Activated CD4-positive, CD25-positive, alpha-beta regulatory T cell (primary cell): ENCODE results near the gene NCOA6.
A peak's percentile ranks its signal among the peaks of the same experiment; 100 is the strongest.
"Not testable (repeated sequence)": the region's sequence is repeated elsewhere in the genome, so short reads cannot be mapped to it uniquely, and the experiment has no call there.

ENCODE experiments used
- DNase-seq, 4 experiments: peaks; one replicate each; lab custom pipeline; 2025; lab: John Stamatoyannopoulos, UW

The NCOA6 gene

DNA sequence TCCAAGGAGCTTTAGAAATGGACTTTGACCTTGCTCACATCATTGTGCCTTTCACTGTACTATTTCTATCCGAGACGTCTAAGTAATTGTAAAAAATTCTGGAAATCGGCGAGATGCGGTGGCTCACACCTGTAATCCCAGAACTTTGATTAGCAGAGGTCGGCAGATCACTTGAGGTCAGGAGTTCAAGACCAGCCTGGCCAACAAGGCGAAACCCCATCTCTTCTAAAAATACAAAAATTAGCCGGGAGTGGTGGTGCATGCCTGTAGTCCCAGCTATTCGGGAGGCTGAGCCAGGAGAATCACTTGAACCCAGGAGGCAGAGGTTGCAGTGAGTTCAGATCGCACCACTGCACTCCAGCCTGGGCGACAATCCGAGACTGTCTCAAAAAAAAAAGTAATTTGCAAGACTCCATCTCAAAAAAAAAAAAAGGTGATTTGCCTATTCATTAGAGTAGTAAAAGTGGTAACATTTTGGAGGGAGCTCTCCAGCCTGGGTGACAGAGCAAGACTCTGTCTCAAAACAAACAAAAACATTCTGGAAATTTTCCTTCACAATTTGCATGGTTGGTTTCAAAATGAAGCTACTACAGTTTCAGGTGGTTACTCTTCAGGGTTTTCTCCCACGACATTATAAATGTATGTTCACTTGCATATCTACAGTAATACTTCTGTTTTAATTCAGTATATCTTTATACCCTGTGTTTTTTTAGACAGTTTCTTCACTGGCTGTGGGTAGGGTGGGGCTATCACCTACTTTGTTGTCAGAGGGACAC is 106.0 kb downstream of the NCOA6 start:
- not testable (repeated sequence) for DNase-seq

DNA sequence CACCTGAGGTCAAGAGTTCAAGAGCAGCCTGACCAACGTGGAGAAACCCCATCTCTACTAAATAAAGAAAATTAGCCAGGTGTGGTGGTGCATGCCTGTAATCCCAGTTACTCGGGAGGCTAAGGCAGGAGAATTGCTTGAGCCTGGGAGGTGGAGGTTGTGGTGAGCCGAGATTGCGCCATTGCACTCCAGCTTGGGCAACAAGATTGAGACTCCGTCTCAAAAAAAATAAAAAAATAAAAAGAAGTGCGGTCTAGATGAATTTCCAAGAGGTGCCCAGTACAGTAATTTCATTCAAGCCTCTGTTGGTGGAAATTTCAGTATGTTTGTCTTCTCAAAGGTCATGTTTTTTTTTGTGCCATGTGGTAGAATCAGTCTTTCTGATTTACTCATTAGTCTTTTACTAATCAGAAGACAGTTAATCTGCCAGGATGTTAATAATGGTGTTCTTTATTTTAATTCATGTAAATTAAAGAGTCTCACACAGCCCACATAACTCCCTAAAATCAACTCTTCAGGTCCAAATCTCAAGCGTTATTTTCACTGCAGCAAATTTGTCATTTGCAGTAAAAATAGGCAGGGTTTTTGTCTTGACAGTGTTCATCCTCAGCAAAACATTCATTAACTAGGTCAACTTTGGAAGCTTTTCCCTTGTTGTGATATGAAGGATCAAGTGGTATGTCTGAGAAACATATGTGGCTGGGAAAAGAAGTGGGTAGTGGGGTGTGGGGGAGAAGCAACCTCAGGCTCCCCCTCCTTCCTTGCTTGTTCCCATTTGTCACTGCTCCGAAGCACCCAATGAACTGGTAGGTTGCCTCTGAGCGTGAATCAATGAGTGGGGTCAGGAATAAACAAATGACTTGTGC is 108.0 kb downstream of the NCOA6 start:
- no peak for DNase-seq

DNA sequence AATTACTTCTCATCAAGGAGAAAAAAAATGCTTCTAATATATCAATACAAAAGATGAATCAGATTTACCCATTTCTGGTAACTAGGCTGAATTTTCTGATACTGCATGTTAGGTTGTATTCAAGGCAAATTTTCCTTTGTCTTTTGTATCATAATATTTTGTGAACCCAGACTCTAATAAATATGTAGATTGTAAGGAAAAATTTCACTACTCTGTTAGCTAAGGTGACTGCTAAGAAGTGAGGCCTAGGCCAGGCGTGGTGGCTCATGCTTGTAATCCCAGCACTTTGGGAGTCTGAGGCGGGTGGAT is 108.6 kb downstream of the NCOA6 start:
- DNase-seq, result no peak

DNA sequence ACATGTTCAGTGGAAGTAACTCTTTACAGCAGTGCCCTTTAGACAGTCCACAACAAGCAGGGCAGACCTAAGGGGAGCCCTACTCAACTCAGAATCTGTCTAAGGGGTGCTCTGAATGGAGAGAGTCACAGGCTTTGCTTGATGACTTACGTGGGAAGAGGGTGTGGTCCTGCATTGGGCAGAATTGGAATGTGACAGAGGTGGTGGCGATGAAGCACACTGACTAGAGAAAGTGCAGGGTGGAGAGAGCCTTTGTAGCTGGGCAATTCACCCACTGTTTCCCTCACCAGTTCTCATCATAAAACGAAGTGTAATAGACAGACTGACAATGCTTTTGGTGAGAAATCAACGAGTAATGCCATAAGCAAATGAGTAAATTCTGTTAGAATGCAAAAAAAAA is 110.1 kb downstream of the NCOA6 start:
- no peak for DNase-seq

DNA sequence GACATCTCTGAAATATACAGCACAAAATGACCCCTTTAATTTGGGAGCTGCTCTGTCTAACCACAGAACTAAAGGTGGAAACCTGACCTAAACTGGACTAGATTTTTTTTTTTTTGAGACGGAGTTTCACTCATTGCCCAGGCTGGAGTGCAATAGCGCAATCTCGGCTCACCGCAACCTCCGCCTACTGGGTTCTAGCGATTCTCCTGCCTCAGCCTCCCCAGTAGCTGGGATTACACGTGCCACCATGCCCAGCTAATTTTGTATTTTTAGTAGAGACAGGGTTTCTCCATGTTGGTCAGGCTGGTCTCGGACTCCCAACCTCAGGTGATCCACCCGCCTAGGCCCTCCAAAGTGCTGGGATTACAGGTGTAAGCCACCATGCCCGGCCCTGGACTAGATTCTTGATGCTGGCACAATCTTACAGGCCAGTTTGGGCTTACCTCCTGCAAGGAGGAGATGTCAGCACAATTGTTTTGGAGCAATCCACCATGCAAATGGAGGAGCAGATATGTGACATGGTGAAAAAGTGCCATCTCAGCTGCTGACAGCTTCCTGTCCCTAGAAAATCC is 111.4 kb downstream of the NCOA6 start:
- not testable (repeated sequence) for DNase-seq

DNA sequence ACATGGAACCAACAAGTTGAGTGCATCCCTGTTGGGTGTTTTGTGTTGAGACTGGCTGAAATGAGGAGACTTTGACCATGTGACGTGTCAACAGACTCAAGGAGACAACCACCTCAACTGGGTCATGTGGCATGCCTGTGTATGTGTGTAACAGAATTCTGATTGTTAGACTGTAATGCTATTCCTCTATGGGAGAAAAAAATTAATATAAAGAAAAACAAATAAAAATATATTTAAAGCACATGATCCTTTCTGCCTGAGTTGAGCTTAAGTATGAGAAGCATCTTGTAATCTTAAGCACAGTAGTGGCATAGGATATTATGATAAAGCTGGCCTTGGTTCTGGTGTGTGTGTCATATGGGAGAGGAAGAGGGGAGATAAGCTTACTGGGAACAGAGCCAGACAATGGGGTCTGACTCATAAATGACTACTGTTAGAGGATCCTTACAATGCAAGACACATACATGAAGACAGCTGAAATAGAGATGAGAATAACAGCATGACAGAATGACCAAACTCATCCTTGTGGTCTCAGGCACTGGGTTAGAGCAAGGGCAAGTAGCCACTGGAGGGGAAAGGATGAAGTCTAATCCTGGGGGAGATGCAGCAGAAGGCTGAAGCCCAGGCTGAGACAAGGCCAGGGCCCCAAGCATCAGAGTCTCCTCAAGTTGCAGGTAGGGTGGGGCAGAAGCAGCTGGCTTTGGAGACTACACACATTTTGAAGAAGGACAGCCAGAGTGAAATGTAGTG is 112.1 kb downstream of the NCOA6 start:
- DNase-seq, result no peak

DNA sequence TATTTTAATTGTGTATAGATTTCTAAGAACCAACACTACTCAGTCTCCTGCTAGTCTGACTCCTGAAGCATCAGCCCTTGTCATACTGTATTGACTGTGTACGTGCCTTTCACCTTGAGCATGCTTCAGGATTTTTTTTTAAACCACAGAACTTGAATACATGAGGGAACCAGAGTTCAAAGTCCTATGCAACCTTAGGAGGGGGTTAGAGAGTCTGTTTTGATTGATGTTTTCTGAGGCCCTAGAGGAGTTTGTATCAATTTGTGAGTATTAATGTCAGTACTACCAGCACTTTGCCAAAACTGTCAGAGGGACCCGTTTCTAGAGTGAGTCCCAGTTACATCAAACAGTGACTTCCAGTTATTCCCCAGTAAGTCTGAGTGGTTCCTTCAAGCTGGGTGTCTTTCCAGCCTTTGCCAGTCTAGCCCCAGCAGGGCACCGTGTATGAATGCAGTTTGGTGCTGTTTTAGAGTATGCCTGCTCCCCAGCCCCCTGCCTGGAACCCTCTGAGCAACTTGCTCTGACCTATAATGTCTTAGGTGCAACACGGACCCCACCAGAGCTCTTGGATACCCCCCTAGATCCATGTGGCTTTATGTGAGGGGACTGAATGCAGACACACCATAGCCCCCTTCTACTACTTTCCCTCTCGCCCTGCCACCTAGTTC is 112.8 kb downstream of the NCOA6 start:
- DNase-seq, result no peak

DNA sequence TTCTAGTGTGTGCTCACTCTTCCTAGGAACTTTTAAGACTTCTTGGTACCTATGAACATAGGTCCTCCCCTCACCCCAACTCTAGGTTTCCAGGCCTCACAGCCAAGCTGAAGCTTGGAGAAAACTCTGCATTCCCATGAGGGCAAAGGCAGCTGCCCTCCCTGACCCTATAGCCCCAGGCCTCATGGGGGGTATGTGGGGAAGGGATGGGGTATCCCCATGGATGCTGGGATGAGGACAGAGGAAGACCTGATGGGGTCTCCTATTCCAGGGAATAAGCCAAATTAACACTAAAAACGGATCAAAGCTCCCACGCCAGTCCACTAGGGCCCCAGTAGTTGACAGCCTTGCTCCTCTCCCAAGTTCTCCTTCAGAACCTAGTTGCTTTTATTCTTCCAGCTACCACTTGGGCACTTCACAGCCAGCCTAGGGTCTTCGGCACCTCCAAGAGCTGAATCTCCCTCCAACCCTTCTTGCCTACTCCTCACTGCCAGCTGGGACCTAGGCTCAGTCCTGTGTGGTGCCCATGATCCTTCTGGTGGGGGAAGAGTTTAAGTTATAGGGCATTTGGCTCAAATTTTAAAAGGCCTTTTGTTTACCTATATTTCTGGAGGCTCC is 113.5 kb downstream of the NCOA6 start:
- no peak for DNase-seq

DNA sequence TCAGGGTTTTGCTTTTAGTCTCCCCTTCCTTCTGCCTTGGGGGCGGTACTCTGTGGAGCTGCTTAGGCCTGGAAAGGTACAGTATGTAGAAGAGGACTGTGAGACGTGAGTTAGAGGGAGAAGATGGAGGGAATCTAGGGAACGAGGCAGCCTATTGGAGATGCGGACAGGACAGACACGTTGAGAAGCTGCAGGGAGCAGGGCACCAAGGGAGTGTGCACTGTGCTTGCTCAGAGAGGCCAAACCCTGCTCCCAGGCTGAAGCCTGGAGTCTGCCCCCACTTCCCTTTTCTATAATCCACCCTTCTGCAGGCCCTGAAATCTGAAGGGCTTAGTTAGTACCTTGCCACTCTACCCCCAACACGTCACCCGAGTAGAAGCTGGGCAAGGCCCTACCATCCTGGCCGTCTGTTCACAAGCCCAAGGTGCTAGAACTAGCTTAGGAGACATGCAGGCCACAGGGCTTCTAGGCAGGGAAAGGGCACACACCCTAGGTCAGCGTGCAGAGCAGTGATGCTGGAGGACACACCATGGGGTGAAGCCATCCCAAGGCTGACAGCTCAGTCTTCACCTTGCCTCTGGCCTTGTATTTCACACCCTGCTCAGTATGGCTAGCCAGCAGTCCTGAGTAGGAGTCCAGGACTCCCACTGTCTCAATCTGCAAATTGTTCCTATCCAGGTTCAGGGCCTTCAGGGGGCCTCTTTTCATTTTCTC is 114.4 kb downstream of the NCOA6 start:
- DNase-seq, result no peak

DNA sequence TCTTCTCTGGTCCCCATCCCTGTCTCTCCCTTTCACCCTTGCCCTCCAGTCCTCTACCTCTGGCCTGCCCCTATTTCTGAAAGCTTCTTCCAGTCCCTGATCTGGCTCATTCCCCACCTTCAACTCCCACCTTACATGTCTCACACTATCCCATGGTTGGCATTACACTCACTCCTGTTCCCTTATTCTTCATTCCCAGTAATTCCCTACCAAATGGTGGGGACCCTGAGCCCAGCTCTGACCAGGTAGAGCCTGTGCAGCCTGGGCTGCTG is 114.9 kb downstream of the NCOA6 start:
- no peak for DNase-seq

DNA sequence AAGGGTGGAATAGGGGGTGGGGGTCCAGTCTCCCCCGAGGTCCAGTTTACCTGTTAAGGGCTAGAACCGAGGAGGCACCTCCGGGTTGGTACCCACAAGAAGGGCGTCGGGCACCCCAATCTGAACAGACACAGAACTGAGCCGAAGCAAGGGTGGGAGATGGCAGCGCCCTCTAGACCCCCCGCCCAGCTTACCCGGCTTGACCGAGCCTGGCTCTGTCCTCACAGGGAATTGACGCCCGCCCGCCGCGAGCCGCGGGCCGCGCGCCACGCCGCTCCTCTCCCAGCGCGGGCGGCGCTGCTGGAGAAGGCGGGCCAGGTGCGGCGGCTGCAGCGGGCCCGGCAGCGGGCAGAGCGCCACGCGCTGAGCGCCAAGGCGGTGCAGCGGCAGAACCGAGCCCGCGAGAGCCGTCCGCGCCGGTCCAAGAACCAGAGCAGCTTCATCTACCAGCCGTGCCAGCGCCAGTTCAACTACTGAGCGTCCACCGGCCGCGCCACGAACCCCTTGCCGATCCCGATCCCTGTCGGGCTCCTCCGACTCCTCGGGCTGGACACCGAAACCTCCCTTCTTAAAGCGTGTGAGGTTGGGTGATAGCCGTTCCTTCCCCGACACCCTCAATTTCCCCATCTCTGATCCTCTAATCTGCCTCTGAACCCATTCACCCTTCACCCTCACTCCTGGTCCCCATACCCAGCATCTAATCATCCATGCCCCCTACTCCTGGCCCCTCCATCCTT is 115.5 kb downstream of the NCOA6 start:
- peak; percentile 44 to 69 (median 50) for DNase-seq

DNA sequence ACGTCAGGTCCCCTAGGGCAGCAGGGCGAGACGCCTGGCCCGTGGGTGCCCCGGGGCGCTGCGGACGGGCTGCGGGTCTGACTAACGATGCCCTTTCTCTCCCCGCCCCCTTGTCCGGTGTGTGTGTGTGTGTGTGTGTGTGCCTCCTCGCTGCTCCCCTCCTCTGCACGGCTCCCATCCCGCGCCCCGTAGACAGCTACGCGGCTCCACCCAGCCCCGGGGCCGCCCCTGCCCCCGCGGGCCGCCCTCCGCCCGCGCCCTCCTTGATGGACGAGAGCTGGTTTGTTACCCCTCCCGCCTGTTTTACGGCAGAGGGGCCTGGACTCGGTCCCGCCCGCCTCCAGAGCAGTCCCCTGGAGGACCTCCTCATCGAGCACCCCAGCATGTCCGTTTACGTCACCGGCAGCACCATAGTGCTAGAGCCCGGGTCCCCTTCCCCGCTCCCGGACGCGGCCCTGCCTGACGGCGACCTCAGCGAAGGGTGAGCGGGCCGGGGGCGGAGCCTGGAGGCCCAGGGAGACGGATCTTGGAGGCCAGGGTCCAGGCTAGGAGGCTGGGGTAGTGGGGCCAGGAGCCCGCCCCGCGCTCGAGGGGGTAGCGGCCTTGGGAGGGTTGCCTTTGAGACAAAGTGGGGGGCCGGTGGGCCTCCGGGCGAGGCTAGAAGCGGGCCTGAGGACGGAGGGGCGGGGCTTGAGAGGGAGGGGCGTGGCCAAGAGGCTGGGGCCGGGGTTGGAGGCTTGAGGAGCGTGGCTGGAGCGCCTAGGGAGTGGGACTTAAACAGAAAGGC is 116.2 kb downstream of the NCOA6 start:
- peak; percentile 56 to 70 (median 66) for DNase-seq

DNA sequence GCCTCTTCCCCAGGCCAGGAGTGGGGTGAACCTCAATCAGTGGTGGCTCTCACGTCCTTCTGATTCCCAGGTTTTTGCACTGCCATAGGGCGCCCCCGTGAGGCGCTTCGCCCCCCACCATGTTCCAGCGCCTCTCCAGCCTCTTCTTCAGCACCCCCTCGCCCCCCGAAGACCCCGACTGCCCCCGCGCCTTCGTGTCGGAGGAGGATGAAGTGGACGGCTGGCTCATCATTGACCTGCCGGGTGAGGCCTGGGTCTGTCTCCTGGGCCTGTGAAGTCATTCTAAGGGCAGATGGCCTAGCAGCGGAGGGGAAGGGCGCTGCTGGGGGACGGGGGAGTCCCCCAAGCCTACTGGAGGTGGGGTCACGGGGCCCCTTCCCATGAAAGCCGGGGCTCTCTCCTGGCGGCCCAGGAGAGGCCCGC is 116.8 kb downstream of the NCOA6 start:
- peak; percentile 15 to 42 (median 36) for DNase-seq

DNA sequence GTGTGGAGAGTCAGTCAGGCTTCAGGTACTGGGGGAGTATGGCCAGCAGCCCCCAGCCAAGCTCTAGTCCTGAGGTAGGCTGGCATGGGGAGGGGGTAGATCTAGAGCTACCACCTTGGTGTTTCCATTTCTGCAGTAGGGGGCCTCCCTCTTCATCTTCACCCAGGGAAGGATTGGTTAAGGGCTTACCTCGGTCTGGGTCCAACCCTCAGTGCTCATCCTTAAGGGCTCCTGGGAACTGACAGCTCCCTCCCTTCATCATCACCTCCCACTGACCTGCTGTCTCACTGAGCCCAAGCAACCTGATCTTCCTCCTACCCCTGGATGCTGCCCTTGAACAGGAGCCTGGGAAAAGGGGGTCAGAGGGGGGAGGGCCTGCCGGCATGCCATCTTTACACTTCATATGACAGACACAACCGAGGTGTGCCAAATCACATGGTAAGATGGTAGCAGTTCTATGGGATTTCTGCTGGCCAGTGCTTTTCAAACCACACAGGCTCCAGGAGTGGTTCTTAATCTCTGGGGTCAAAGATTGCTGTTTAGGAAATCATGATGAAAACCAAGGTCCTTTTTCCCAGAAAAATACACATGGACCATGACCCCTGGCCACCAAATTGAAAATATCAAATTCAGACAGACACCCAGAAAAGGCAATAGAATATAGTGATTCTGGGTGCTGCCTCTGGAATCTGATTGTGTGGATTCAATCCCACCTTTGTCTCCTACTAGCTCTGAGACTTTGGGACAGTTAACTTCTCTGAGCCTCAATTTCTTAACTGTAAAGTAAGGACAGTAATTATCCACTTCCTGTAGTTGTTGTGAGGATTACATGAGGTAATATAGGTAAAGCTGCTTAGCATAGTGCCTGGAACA is 118.3 kb downstream of the NCOA6 start:
- DNase-seq, result no peak

DNA sequence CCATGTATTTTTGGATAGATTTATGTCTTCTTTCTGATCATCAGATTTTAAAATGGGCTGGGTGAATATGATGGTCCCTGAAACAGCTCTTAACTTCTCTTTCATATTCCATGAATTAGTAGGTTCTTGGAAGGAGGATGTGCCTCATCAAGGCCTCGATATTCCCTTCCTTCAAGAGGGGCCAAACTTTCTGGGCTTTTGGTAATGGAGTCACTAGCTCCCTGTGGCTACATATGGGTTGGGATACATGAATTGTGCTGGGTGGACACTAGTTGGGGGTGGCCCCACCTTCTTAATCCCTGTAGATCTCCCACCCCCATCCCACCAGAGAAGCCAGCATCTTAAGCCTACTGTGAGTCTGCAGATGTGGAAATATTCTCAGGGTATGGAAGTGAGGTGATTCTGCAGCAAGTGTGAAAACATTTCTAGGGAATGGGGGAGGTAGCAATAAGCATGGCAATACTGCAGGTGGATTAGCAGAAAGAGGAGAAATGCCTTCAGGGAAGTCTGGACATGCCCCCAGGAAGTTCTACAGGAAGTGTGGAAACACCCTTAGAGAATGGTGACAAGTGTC is 119.1 kb downstream of the NCOA6 start:
- DNase-seq, result no peak

DNA sequence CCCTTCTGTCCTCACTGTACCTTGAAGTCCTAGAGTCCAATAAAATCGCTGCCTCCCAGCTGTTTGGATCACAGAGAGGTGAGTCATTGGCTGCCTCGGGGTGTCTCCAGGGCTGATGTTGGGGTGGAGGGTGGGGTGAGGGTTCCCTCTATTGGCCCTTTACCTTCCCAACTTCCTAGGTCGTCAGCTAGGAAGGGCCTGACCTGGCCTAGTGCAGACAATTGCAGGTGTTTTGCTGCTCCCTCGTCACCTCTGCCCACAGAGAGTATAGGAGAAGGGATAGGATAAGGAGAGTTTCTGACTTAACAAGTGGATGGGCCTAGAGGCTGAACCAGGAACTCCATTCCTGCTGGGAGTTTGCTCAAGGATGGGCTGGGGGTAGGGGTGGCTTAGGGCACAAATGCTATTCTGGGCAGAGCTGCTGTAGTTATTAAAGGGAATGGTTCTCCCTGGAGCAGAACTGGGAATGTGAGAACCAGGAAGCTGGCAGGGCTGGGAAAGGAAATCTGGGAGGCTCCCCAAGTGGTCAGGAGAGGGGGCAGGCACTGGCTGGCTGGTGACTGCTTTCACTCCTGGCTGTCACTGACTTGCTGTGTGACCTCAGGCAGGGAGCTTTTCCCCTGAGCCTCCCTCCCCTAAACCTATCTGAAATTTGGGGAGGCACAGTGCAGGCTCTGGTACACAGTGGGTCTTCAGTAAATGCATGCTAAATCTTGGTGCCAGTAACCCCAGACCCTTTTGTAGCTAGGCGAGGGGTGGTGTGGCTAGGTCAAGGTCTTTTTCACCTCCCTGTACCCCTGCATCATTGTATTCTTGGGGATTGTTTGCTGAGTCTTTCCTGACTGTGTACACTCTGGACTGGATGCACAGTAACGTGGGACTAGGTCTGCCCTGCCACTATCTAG is 119.8 kb downstream of the NCOA6 start:
- DNase-seq, result no peak

DNA sequence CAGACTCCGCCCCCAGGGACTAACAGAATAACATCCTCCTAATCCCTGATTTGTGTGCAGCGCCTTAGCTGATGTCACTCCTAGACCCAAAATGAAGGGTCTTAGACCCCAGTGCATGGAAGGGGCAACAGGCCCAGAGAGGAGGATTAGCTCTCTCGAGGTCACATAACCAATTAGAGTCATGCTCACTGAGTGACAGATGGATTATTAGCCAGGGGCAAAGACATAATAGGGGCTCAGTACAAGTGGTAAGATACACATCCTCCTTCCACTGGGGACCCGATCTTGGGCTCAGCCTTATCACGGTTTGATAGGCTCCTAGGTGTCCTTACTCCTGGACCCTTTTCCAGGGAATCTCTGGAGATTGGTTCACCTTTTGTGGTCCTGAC is 120.4 kb downstream of the NCOA6 start:
- no peak for DNase-seq
